ENCODE measurements around the gene WIPI1.

WIPI1 gene

GRCh38 chr17:68445671-68446070 lies 11.6 kb downstream of the WIPI1 start:
- no peaks in the 10 kb centered on the region for H3K27me3 ChIP-seq (ENCODE audit: control insufficient read depth, insufficient read depth, low read length)
- no peak overlapping the region for H3K9ac ChIP-seq (ENCODE audit: low read length)
- H3K27ac ChIP-seq (ENCODE audit: low read depth, low read length), result no peak overlapping the region
- H3K4me3 ChIP-seq (ENCODE audit: low read length), result no peak overlapping the region
- peaks cover 26% of the 10 kb centered on the region for H3K36me3 ChIP-seq (ENCODE audit: control insufficient read depth, insufficient read depth, low read length)
- H3K4me1 ChIP-seq (ENCODE audit: control insufficient read depth, insufficient read depth, low read length), result peaks cover 4% of the 10 kb centered on the region

- no peak overlapping the region for H3K27ac ChIP-seq (ENCODE audit: low read depth, low read length)
- peaks cover 4% of the 10 kb centered on the region for H3K4me1 ChIP-seq (ENCODE audit: control insufficient read depth, insufficient read depth, low read length)
- no peak overlapping the region for H3K4me3 ChIP-seq (ENCODE audit: low read length)
- no peaks in the 10 kb centered on the region for H3K27me3 ChIP-seq (ENCODE audit: control insufficient read depth, insufficient read depth, low read length)
- no peak overlapping the region for H3K9ac ChIP-seq (ENCODE audit: low read length)
- H3K36me3 ChIP-seq (ENCODE audit: control insufficient read depth, insufficient read depth, low read length), result peaks cover 14% of the 10 kb centered on the region
Measured at GRCh38 chr17:68443972-68444464, 13.3 kb downstream of the WIPI1 start.

GRCh38 chr17:68441070-68441770 lies 16.1 kb downstream of the WIPI1 start:
- no peaks in the 10 kb centered on the region for H3K27me3 ChIP-seq (ENCODE audit: control insufficient read depth, insufficient read depth, low read length)
- H3K36me3 ChIP-seq (ENCODE audit: control insufficient read depth, insufficient read depth, low read length), result peaks cover 4% of the 10 kb centered on the region
- H3K4me3 ChIP-seq (ENCODE audit: low read length), result no peak overlapping the region
- peaks cover 4% of the 10 kb centered on the region for H3K4me1 ChIP-seq (ENCODE audit: control insufficient read depth, insufficient read depth, low read length)
- H3K9ac ChIP-seq (ENCODE audit: low read length), result no peak overlapping the region
- H3K27ac ChIP-seq (ENCODE audit: low read depth, low read length), result no peak overlapping the region

GRCh38 chr17:68440526-68440925 lies 16.8 kb downstream of the WIPI1 start:
- no peaks in the 10 kb centered on the region for H3K27me3 ChIP-seq (ENCODE audit: control insufficient read depth, insufficient read depth, low read length)
- H3K27ac ChIP-seq (ENCODE audit: low read depth, low read length), result no peak overlapping the region
- H3K9ac ChIP-seq (ENCODE audit: low read length), result no peak overlapping the region
- H3K36me3 ChIP-seq (ENCODE audit: control insufficient read depth, insufficient read depth, low read length), result peaks cover 7% of the 10 kb centered on the region
- no peak overlapping the region for H3K4me3 ChIP-seq (ENCODE audit: low read length)
- peaks cover 4% of the 10 kb centered on the region for H3K4me1 ChIP-seq (ENCODE audit: control insufficient read depth, insufficient read depth, low read length)

GRCh38 chr17:68439656-68440290 lies 17.5 kb downstream of the WIPI1 start:
- no peak overlapping the region for H3K4me3 ChIP-seq (ENCODE audit: low read length)
- peaks cover 9% of the 10 kb centered on the region for H3K36me3 ChIP-seq (ENCODE audit: control insufficient read depth, insufficient read depth, low read length)
- H3K9ac ChIP-seq (ENCODE audit: low read length), result no peak overlapping the region
- no peaks in the 10 kb centered on the region for H3K27me3 ChIP-seq (ENCODE audit: control insufficient read depth, insufficient read depth, low read length)
- no peak overlapping the region for H3K27ac ChIP-seq (ENCODE audit: low read depth, low read length)
- peaks cover 4% of the 10 kb centered on the region for H3K4me1 ChIP-seq (ENCODE audit: control insufficient read depth, insufficient read depth, low read length)

GRCh38 chr17:68437979-68438822 lies 19.1 kb downstream of the WIPI1 start:
- no peak overlapping the region for H3K4me3 ChIP-seq (ENCODE audit: low read length)
- H3K36me3 ChIP-seq (ENCODE audit: control insufficient read depth, insufficient read depth, low read length), result peaks cover 19% of the 10 kb centered on the region
- no peak overlapping the region for H3K9ac ChIP-seq (ENCODE audit: low read length)
- no peaks in the 10 kb centered on the region for H3K27me3 ChIP-seq (ENCODE audit: control insufficient read depth, insufficient read depth, low read length)
- no peak overlapping the region for H3K27ac ChIP-seq (ENCODE audit: low read depth, low read length)
- peaks cover under 1% of the 10 kb centered on the region for H3K4me1 ChIP-seq (ENCODE audit: control insufficient read depth, insufficient read depth, low read length)

GRCh38 chr17:68435876-68436842 lies 21.1 kb downstream of the WIPI1 start:
- H3K9ac ChIP-seq (ENCODE audit: low read length), result no peak overlapping the region
- no peak overlapping the region for H3K27ac ChIP-seq (ENCODE audit: low read depth, low read length)
- H3K36me3 ChIP-seq (ENCODE audit: control insufficient read depth, insufficient read depth, low read length), result peaks cover 25% of the 10 kb centered on the region

GRCh38 chr17:68435361-68435760 lies 21.9 kb downstream of the WIPI1 start:
- H3K4me1 ChIP-seq (ENCODE audit: control insufficient read depth, insufficient read depth, low read length), result no peaks in the 10 kb centered on the region
- H3K9ac ChIP-seq (ENCODE audit: low read length), result no peak overlapping the region
- no peaks in the 10 kb centered on the region for H3K27me3 ChIP-seq (ENCODE audit: control insufficient read depth, insufficient read depth, low read length)
- H3K36me3 ChIP-seq (ENCODE audit: control insufficient read depth, insufficient read depth, low read length), result peaks cover 25% of the 10 kb centered on the region
- no peak overlapping the region for H3K27ac ChIP-seq (ENCODE audit: low read depth, low read length)
- no peak overlapping the region for H3K4me3 ChIP-seq (ENCODE audit: low read length)

More at GRCh38 chr17:68435876-68436842, 21.1 kb downstream of the WIPI1 start:
- H3K27me3 ChIP-seq (ENCODE audit: control insufficient read depth, insufficient read depth, low read length), result no peaks in the 10 kb centered on the region
- no peak overlapping the region for H3K4me3 ChIP-seq (ENCODE audit: low read length)
- H3K4me1 ChIP-seq (ENCODE audit: control insufficient read depth, insufficient read depth, low read length), result no peaks in the 10 kb centered on the region

GRCh38 chr17:68433911-68434508 lies 23.3 kb downstream of the WIPI1 start:
- Histone ChIP-seq H3K4me3 (ENCODE audit: low read length) (no peak overlapping the region), H3K9ac (ENCODE audit: low read length) (no peak overlapping the region), H3K4me1 (ENCODE audit: control insufficient read depth, insufficient read depth, low read length) (no peaks in the 10 kb centered on the region), H3K36me3 (ENCODE audit: control insufficient read depth, insufficient read depth, low read length) (peaks cover 30% of the 10 kb centered on the region), H3K27me3 (ENCODE audit: control insufficient read depth, insufficient read depth, low read length) (no peaks in the 10 kb centered on the region), H3K27ac (ENCODE audit: low read depth, low read length) (no peak overlapping the region)

GRCh38 chr17:68433211-68433610 lies 24.1 kb downstream of the WIPI1 start:
- Histone ChIP-seq H3K9ac (ENCODE audit: low read length) (no peak overlapping the region), H3K36me3 (ENCODE audit: control insufficient read depth, insufficient read depth, low read length) (peaks cover 36% of the 10 kb centered on the region)

GRCh38 chr17:68432086-68432864 lies 25.0 kb downstream of the WIPI1 start:
- Histone ChIP-seq H3K27ac (ENCODE audit: low read depth, low read length) (no peak overlapping the region), H3K27me3 (ENCODE audit: control insufficient read depth, insufficient read depth, low read length) (no peaks in the 10 kb centered on the region), H3K4me1 (ENCODE audit: control insufficient read depth, insufficient read depth, low read length) (no peaks in the 10 kb centered on the region), H3K4me3 (ENCODE audit: low read length) (no peak overlapping the region), H3K36me3 (ENCODE audit: control insufficient read depth, insufficient read depth, low read length) (peaks cover 36% of the 10 kb centered on the region), H3K9ac (ENCODE audit: low read length) (no peak overlapping the region)

More at GRCh38 chr17:68433211-68433610, 24.1 kb downstream of the WIPI1 start:
- no peaks in the 10 kb centered on the region for H3K27me3 ChIP-seq (ENCODE audit: control insufficient read depth, insufficient read depth, low read length)
- no peak overlapping the region for H3K27ac ChIP-seq (ENCODE audit: low read depth, low read length)
- no peaks in the 10 kb centered on the region for H3K4me1 ChIP-seq (ENCODE audit: control insufficient read depth, insufficient read depth, low read length)
- H3K4me3 ChIP-seq (ENCODE audit: low read length), result no peak overlapping the region
